Stomach (tissue), 9 donors: ENCODE data around the gene CPLX4. TPM values are rescaled to one million over a fixed set of nuclear protein-coding genes. Genes with fewer than 3 reads are reported as not detected.
A peak's percentile ranks its signal among the peaks of the same experiment; 100 is the strongest.

Experiments
- DNase-seq, 2 donors: peaks; one replicate each; pipeline versions ENCODE4 v3.0.0 to v3.0.0-alpha.2; 2013 to 2019
- H3K27ac ChIP-seq, 5 donors: fragments of 200-600 bp in 4 of 5; sonication (generic) in 4 of 5; one replicate each; pipeline ENCODE4 v1.5.1; 2013 to 2019; ENCODE audit warnings: mild to moderate bottlenecking in 1 of 5, moderate library complexity in 1 of 5
- H3K27me3 ChIP-seq, 3 donors: fragments of 200-600 bp; sonication (generic); one replicate each; pipeline ENCODE4 v1.5.1; 2017 to 2019; ENCODE audit warnings: mixed run types in 1 of 3
- H3K36me3 ChIP-seq, 4 donors: fragments of 200-600 bp; sonication (generic); 1 replicate in 3 of 4; 2 replicates in 1 of 4; pipeline ENCODE4 v1.5.1; 2016 to 2019
- H3K4me1 ChIP-seq, 4 donors: fragments of 200-600 bp; sonication (generic); one replicate each; pipeline ENCODE4 v1.5.1; 2016 to 2019
- H3K4me3 ChIP-seq, 4 donors: fragments of 200-600 bp; sonication (generic) in 3 of 4; one replicate each; pipeline ENCODE4 v1.5.1; 2016 to 2019; ENCODE audit warnings: mild to moderate bottlenecking in 1 of 4
- H3K9me3 ChIP-seq, 4 donors: fragments of 200-600 bp; sonication (generic); one replicate each; pipeline ENCODE4 v1.5.1; 2016 to 2019
- EP300 ChIP-seq: sonication (generic); formaldehyde crosslinking; IDR thresholded peaks from one replicate; pipeline ENCODE4 v1.6.1; 2017; ENCODE audit warnings: antibody characterized with exemption
- POLR2A ChIP-seq, 4 donors: fragments of 450-650 bp; IDR thresholded peaks; one replicate each; pipeline ENCODE4 v1.6.1; 2016; ENCODE audit warnings: antibody characterized with exemption in 4 of 4, control low read depth in 2 of 4, mild to moderate bottlenecking in 1 of 4, moderate library complexity in 1 of 4
- POLR2AphosphoS5 ChIP-seq, 3 donors: sonication (generic); formaldehyde crosslinking; IDR thresholded peaks; one replicate each; pipeline ENCODE4 v1.6.1; 2016; ENCODE audit warnings: antibody characterized with exemption in 3 of 3
- WGBS, 5 donors: extraction: QIAGEN DNeasy Blood & Tissue Kit in 3 of 5; methylation state at CpG; one replicate each; pipeline versions ENCODE4 v1.1.5 to v1.1.7; 2013 to 2018; 5-methylcytosine and 5-hydroxymethylcytosine counted together
- intact Hi-C: fragments of 100-400 bp; cut with DNase I; formaldehyde crosslinking; loops from one replicate; pipeline ENCODE4 v1.15.1; 2023; ENCODE audit warnings: low total_unique reads
- polyA plus RNA-seq, 3 donors: library from polyadenylated mRNA; stranded (reverse); fragments of 200-250 nt; gene quantifications; one replicate each; pipeline ENCODE4 v1.2.3, GENCODE V29; 2013
- total RNA-seq, 5 donors: library from RNA; depleted of rRNA; stranded (reverse); fragments of >200 nt; gene quantifications; one replicate each; pipeline versions ENCODE4 v1.1.0 to v1.2.3, GENCODE V29; 2014 to 2016
- TF ChIP-seq, protein P1 (sequence below), 7 experiments: fragments of 450-650 bp in 4 of 7; fragments of 200-600 bp in 3 of 7; sonication (generic) in 3 of 7; IDR thresholded peaks; one replicate each; pipeline ENCODE4 v1.5.1; 2016 to 2019; ENCODE audit warnings: antibody characterized with exemption in 7 of 7, control low read depth in 2 of 7, mild to moderate bottlenecking in 1 of 7
- donor health status: healthy with polysubstance abuse.
- donor health status: Bipolar disorder and iron deficiency.
- donor health status: healthy.

Gene CPLX4
- total and polyA plus RNA-seq, 8 donors, result not detected

GRCh38 chr18:59308248-59308937, 10.1 kb downstream of the CPLX4 start:
- Histone ChIP-seq H3K36me3 (no peaks in the 10 kb centered on the region), H3K27ac (no peak overlapping the region), H3K9me3 (no peaks in the 10 kb centered on the region), H3K27me3 (peaks cover 0 to 74% (median 22%) of the 10 kb centered on the region in 3 donors), H3K4me3 (peak overlapping the region; percentile 13 to 46 (median 26)), H3K4me1 (peaks cover 0 to 12% (median 10%) of the 10 kb centered on the region in 4 donors)
- intact Hi-C loops, result loop anchor here (5.0 kb wide), 1 partner anchor 94 kb away; no protein-coding TSS in a partner anchor
- TF ChIP-seq POLR2A (IDR thresholded peaks at IDR 0.05) (no peak), POLR2AphosphoS5 (IDR thresholded peaks at IDR 0.05) (peak in 1 of 3 donors; percentile 25)
- TF ChIP-seq, protein P1, sequence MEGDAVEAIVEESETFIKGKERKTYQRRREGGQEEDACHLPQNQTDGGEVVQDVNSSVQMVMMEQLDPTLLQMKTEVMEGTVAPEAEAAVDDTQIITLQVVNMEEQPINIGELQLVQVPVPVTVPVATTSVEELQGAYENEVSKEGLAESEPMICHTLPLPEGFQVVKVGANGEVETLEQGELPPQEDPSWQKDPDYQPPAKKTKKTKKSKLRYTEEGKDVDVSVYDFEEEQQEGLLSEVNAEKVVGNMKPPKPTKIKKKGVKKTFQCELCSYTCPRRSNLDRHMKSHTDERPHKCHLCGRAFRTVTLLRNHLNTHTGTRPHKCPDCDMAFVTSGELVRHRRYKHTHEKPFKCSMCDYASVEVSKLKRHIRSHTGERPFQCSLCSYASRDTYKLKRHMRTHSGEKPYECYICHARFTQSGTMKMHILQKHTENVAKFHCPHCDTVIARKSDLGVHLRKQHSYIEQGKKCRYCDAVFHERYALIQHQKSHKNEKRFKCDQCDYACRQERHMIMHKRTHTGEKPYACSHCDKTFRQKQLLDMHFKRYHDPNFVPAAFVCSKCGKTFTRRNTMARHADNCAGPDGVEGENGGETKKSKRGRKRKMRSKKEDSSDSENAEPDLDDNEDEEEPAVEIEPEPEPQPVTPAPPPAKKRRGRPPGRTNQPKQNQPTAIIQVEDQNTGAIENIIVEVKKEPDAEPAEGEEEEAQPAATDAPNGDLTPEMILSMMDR (IDR thresholded peaks at IDR 0.05), result peak in 5 of 7 experiments; percentile 66 to 90 (median 82)
- peak; percentile 81 to 91 for DNase-seq
- WGBS, 5 donors, result 2 to 9% (median 3%) methylated on average over 23 to 46 of the region's 46 CpGs

GRCh38 chr18:59306640-59307039, 11.8 kb downstream of the CPLX4 start:
- no peak overlapping the region for H3K4me3 ChIP-seq
- no peaks in the 10 kb centered on the region for H3K36me3 ChIP-seq
- no peaks in the 10 kb centered on the region for H3K9me3 ChIP-seq
- H3K4me1 ChIP-seq, result peaks cover 0 to 12% (median 10%) of the 10 kb centered on the region in 4 donors
- no peak overlapping the region for H3K27ac ChIP-seq
- no peak for DNase-seq
- H3K27me3 ChIP-seq, result peaks cover 0 to 72% (median 22%) of the 10 kb centered on the region in 3 donors
- WGBS, 5 donors, result 82 to 85% (median 83%) methylated on average over 6 of the region's 6 CpGs
- intact Hi-C loops, result loop anchor here (5.0 kb wide), 1 partner anchor 96 kb away; no protein-coding TSS in a partner anchor
- TF ChIP-seq POLR2AphosphoS5 (IDR thresholded peaks at IDR 0.05), result no peak
- no peak for TF ChIP-seq EP300
- TF ChIP-seq, protein P1 (IDR thresholded peaks at IDR 0.05), result no peak
- TF ChIP-seq POLR2A (IDR thresholded peaks at IDR 0.05), result no peak

DNA sequence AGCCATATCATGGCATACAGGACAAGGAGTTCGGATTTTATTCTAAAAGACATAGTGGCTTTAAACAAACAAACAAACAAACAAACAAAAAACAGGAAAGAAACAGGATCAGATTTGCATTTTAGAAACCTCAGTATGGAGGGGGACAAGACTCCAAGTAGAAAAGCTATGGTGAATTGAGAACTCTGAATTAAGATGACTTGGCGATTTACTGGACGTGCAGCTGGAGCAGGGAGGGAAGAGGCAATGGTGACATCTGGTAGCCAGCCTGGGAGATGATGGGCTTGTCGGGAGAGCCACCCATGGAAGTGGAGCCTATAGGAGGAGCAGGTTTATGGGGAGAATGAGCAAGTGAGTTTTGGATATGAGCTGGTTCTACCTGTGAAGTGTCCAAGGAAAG, 13.2 kb downstream of the CPLX4 start:
- WGBS, 5 donors, result 67 to 82% (median 75%) methylated on average over 4 of the region's 4 CpGs
- no peak overlapping the region for H3K27ac ChIP-seq
- peaks cover 0 to 62% (median 22%) of the 10 kb centered on the region in 3 donors for H3K27me3 ChIP-seq
- TF ChIP-seq POLR2AphosphoS5 (IDR thresholded peaks at IDR 0.05) (no peak), POLR2A (IDR thresholded peaks at IDR 0.05) (no peak), EP300 (no peak)
- TF ChIP-seq, protein P1 (IDR thresholded peaks at IDR 0.05), result no peak
- H3K9me3 ChIP-seq, result no peaks in the 10 kb centered on the region
- H3K36me3 ChIP-seq, result no peaks in the 10 kb centered on the region
- H3K4me1 ChIP-seq, result peaks cover 0 to 12% (median 10%) of the 10 kb centered on the region in 4 donors
- intact Hi-C loops, result loop anchor here (5.0 kb wide), 1 partner anchor 97 kb away; no protein-coding TSS in a partner anchor
- DNase-seq, result no peak
- no peak overlapping the region for H3K4me3 ChIP-seq

- intact Hi-C loops, result no loop called here
- H3K4me1 ChIP-seq, result peaks cover 0 to 9% (median 7%) of the 10 kb centered on the region in 4 donors
- H3K27me3 ChIP-seq, result peaks cover 0 to 58% (median 15%) of the 10 kb centered on the region in 3 donors
- H3K27ac ChIP-seq, result no peak overlapping the region
- H3K36me3 ChIP-seq, result no peaks in the 10 kb centered on the region
- TF ChIP-seq POLR2A (IDR thresholded peaks at IDR 0.05), result no peak
- no peak for TF ChIP-seq POLR2AphosphoS5 (IDR thresholded peaks at IDR 0.05)
- TF ChIP-seq, protein P1 (IDR thresholded peaks at IDR 0.05), result no peak
- TF ChIP-seq EP300, result no peak
- WGBS, 5 donors, result 78 to 88% (median 85%) methylated on average over 9 of the region's 9 CpGs
- no peaks in the 10 kb centered on the region for H3K9me3 ChIP-seq
- no peak overlapping the region for H3K4me3 ChIP-seq
- no peak for DNase-seq
Measured at GRCh38 chr18:59303656-59304195, 14.7 kb downstream of the CPLX4 start.
